B cell (primary cell): Measurements from ENCODE around the gene ALG5. TPM values are rescaled to one million over a fixed set of nuclear protein-coding genes. Genes with fewer than 3 reads are reported as not detected.

Experiments
- ATAC-seq: fragments of 200-7000 bp; cut with Tn5 transposase; one replicate; pipeline ENCODE4 v1.10.0; 2021; ENCODE audit warnings: low read depth, mild to moderate bottlenecking, moderate number of reproducible peaks, moderate library complexity
- CTCF ChIA-PET: fragments of 350-600 bp; sonication (Branson Sonifier 250); formaldehyde crosslinking; loops from one replicate; lab custom pipeline; 2021; ENCODE audit warnings: antibody characterized with exemption, inconsistent platforms; lab: Charles Lee
- POLR2A ChIA-PET: fragments of 350-600 bp; sonication (Branson Sonifier 250); formaldehyde crosslinking; loops from one replicate; lab custom pipeline; 2021; ENCODE audit warnings: antibody characterized with exemption; lab: Charles Lee
- DNase-seq: peaks from one replicate; pipeline ENCODE4 v3.0.0; 2013
- H2AFZ ChIP-seq: 2 replicates; pipeline ENCODE4 v1.6.1; 2012; ENCODE audit warnings: mild to moderate bottlenecking, low read depth, low read length; ENCODE audit not compliant: insufficient read depth, poor library complexity, severe bottlenecking
- H3K27ac ChIP-seq, 2 donors: 1 replicate in 1 of 2; 2 replicates in 1 of 2; pipeline ENCODE4 v1.5.1; 2012 to 2013; ENCODE audit warnings: low read length in 2 of 2, mild to moderate bottlenecking in 2 of 2, moderate library complexity in 1 of 2
- H3K27me3 ChIP-seq, 4 experiments: fragments of 200-600 bp in 1 of 4; sonication (generic) in 1 of 4; replicated peaks in 1 of 4; 1 replicate in 2 of 4; 2 replicates in 2 of 4; pipeline versions ENCODE4 v1.6.1 to v1.7.0; 2013 to 2016; ENCODE audit warnings: low read length in 3 of 4, mild to moderate bottlenecking in 2 of 4, mixed read lengths in 1 of 4, moderate library complexity in 1 of 4; ENCODE audit not compliant: insufficient read depth in 4 of 4, control insufficient read depth in 3 of 4; ENCODE audit errors: control extremely low read depth in 1 of 4
- H3K36me3 ChIP-seq, 2 experiments: replicated peaks in 1 of 2; 1 replicate in 1 of 2; 2 replicates in 1 of 2; pipeline versions ENCODE4 v1.6.1 to v1.7.1; 2013; ENCODE audit warnings: low read length in 1 of 2; ENCODE audit not compliant: insufficient read depth in 2 of 2, control insufficient read depth in 1 of 2; ENCODE audit errors: control extremely low read depth in 1 of 2, extremely low read depth in 1 of 2
- H3K4me1 ChIP-seq, 2 donors: fragments of 200-600 bp in 1 of 2; sonication (generic) in 1 of 2; 1 replicate in 1 of 2; 2 replicates in 1 of 2; pipeline versions ENCODE4 v1.5.1 to v1.6.1; 2013 to 2017; ENCODE audit warnings: low read length in 2 of 2; ENCODE audit not compliant: control insufficient read depth in 2 of 2, insufficient read depth in 2 of 2
- H3K4me2 ChIP-seq: replicated peaks from 2 replicates; pipeline ENCODE3; 2012; ENCODE audit warnings: mild to moderate bottlenecking, low read depth, low read length; ENCODE audit not compliant: poor library complexity, severe bottlenecking
- H3K4me3 ChIP-seq, 5 experiments: fragments of 200-600 bp in 1 of 5; sonication (generic) in 1 of 5; 1 replicate in 3 of 5; 2 replicates in 2 of 5; pipeline versions ENCODE4 v1.5.1 to v1.7.0; 2011 to 2016; ENCODE audit warnings: low read length in 4 of 5, mild to moderate bottlenecking in 4 of 5, low read depth in 2 of 5, control low read depth in 1 of 5, moderate library complexity in 1 of 5; ENCODE audit not compliant: insufficient read depth in 1 of 5; ENCODE audit errors: control extremely low read depth in 1 of 5, extremely low read depth in 1 of 5
- H3K79me2 ChIP-seq: fragments of 200-600 bp; sonication (generic); one replicate; pipeline ENCODE4 v1.6.0; 2016; ENCODE audit warnings: low read length; ENCODE audit not compliant: control insufficient read depth, insufficient read depth
- H3K9ac ChIP-seq: fragments of 200-600 bp; sonication (generic); 2 replicates; pipeline ENCODE4 v1.6.1; 2017; ENCODE audit warnings: mild to moderate bottlenecking, low read length, moderate library complexity
- H3K9me3 ChIP-seq, 3 donors: one replicate each; pipeline versions ENCODE4 v1.6.1 to v1.7.1; 2013; ENCODE audit warnings: low read length in 2 of 3; ENCODE audit not compliant: control insufficient read depth in 2 of 3, insufficient read depth in 1 of 3; ENCODE audit errors: control extremely low read depth in 1 of 3
- H4K20me1 ChIP-seq: 2 replicates; pipeline ENCODE4 v1.6.0; 2012; ENCODE audit warnings: mild to moderate bottlenecking, low read length; ENCODE audit not compliant: insufficient read depth, control insufficient read depth, poor library complexity, severe bottlenecking
- H3K27ac Mint-ChIP-seq: one replicate; pipeline ENCODE4 v1.8.0; 2021; ENCODE audit warnings: mixed read lengths
- H3K27me3 Mint-ChIP-seq: one replicate; pipeline ENCODE4 v1.8.0; 2021; ENCODE audit warnings: mixed read lengths
- H3K4me1 Mint-ChIP-seq: one replicate; pipeline ENCODE4 v1.8.0; 2021; ENCODE audit warnings: mixed read lengths
- H3K4me3 Mint-ChIP-seq: one replicate; pipeline ENCODE4 v1.8.0; 2021; ENCODE audit warnings: mixed read lengths
- H3K9me3 Mint-ChIP-seq: one replicate; pipeline ENCODE4 v1.8.0; 2022; ENCODE audit warnings: mixed read lengths; ENCODE audit not compliant: insufficient read depth
- CTCF ChIP-seq: fragments of 200-600 bp; IDR thresholded peaks from one replicate; pipeline ENCODE4 v1.8.0; 2022; ENCODE audit warnings: antibody characterized with exemption, mild to moderate bottlenecking
- EZH2 ChIP-seq: IDR thresholded peaks from 2 replicates; pipeline ENCODE4 v1.6.1; 2012; ENCODE audit warnings: borderline replicate concordance, low read depth, mild to moderate bottlenecking, moderate library complexity, low read length; ENCODE audit not compliant: insufficient read depth, poor library complexity, severe bottlenecking
- WGBS: methylation state at CpG from one replicate; pipeline ENCODE4 v1.1.5; 2013; ENCODE audit warnings: missing lambda C conversion rate; ENCODE audit not compliant: insufficient coverage; 5-methylcytosine and 5-hydroxymethylcytosine counted together
- intact Hi-C: fragments of 100-400 bp; cut with micrococcal nuclease; formaldehyde crosslinking; loops from one replicate; pipeline ENCODE4 v1.10.0; 2022
- polyA plus RNA-seq: library from polyadenylated mRNA; depleted of rRNA; stranded (reverse); fragments of >200 nt; gene quantifications from 2 replicates; pipeline ENCODE4 v1.2.3, GENCODE V29; 2012
- total RNA-seq, 2 donors: library from RNA; stranded (reverse); fragments of 120-200 nt in 1 of 2; gene quantifications; 1 replicate in 1 of 2; 2 replicates in 1 of 2; pipeline versions ENCODE4 v1.2.3 to v1.2.4, GENCODE V29; 2013 to 2022

Gene ALG5
- total and polyA plus RNA-seq, 2 donors (not counting 1 experiment from before 2014, with no cell fraction given) = 15.2 to 21.0 TPM

GRCh38 chr13:36925603-36926002 lies 73.5 kb downstream of the ALG5 start:
- Histone ChIP-seq H3K9ac (no peak overlapping the region), H3K27me3 (peaks cover 0 to 22% (median 9%) of the 10 kb centered on the region in 4 experiments), H3K27ac (no peak overlapping the region), H3K9me3 (no peaks in the 10 kb centered on the region), H2AFZ (no peak overlapping the region), H3K4me2 (no peak overlapping the region), H3K79me2 (no peaks in the 10 kb centered on the region), H3K4me1 (no peaks in the 10 kb centered on the region), H4K20me1 (no peaks in the 10 kb centered on the region), H3K36me3 (no peaks in the 10 kb centered on the region), H3K4me3 (no peak overlapping the region)
- ATAC-seq (no peak), DNase-seq (no peak)
- no peak overlapping the region for H3K27ac Mint-ChIP-seq
- intact Hi-C loops = no loop called here
- TF ChIP-seq EZH2 = no peak
- no peak for TF ChIP-seq CTCF
- H3K27me3 Mint-ChIP-seq = peaks cover 54% of the 10 kb centered on the region
- H3K4me1 Mint-ChIP-seq = peaks cover 1% of the 10 kb centered on the region
- WGBS = 94% methylated on average over 3 of the region's 7 CpGs
- POLR2A ChIA-PET = no interaction called here
- H3K4me3 Mint-ChIP-seq = no peak overlapping the region
- peaks cover 2% of the 10 kb centered on the region for H3K9me3 Mint-ChIP-seq
- CTCF ChIA-PET = no interaction called here

GRCh38 chr13:36924001-36924400 lies 75.1 kb downstream of the ALG5 start:
- intact Hi-C loops = no loop called here
- H3K9me3 ChIP-seq = no peaks in the 10 kb centered on the region
- H3K4me1 Mint-ChIP-seq = peaks cover 8% of the 10 kb centered on the region
- H3K4me2 ChIP-seq = no peak overlapping the region
- no peak overlapping the region for H3K4me3 ChIP-seq
- DNase-seq (no peak), ATAC-seq (no peak)
- H3K79me2 ChIP-seq = no peaks in the 10 kb centered on the region
- H2AFZ ChIP-seq = no peak overlapping the region
- no peak overlapping the region for H3K9ac ChIP-seq
- peaks cover 61% of the 10 kb centered on the region for H3K27me3 Mint-ChIP-seq
- H3K27ac ChIP-seq = no peak overlapping the region
- ChIA-PET CTCF (no interaction called here), POLR2A (no interaction called here)
- H3K36me3 ChIP-seq = no peaks in the 10 kb centered on the region
- no peak overlapping the region for H3K4me3 Mint-ChIP-seq
- peaks cover 4 to 5% of the 10 kb centered on the region in 2 donors for H3K4me1 ChIP-seq
- TF ChIP-seq EZH2 = no peak
- no peak for TF ChIP-seq CTCF
- 80% methylated on average over 3 of the region's 3 CpGs for WGBS
- peaks cover 0 to 29% (median 12%) of the 10 kb centered on the region in 4 experiments for H3K27me3 ChIP-seq
- no peaks in the 10 kb centered on the region for H4K20me1 ChIP-seq
- peaks cover 2% of the 10 kb centered on the region for H3K9me3 Mint-ChIP-seq
- H3K27ac Mint-ChIP-seq = no peak overlapping the region
